ENCODE data around the gene ZBED4. TPM values are rescaled to one million over a fixed set of nuclear protein-coding genes. Genes with fewer than 3 reads are reported as not detected.

Gene ZBED4
- total RNA-seq, 1 donor from 2014 or later, result 43.8 TPM

DNA sequence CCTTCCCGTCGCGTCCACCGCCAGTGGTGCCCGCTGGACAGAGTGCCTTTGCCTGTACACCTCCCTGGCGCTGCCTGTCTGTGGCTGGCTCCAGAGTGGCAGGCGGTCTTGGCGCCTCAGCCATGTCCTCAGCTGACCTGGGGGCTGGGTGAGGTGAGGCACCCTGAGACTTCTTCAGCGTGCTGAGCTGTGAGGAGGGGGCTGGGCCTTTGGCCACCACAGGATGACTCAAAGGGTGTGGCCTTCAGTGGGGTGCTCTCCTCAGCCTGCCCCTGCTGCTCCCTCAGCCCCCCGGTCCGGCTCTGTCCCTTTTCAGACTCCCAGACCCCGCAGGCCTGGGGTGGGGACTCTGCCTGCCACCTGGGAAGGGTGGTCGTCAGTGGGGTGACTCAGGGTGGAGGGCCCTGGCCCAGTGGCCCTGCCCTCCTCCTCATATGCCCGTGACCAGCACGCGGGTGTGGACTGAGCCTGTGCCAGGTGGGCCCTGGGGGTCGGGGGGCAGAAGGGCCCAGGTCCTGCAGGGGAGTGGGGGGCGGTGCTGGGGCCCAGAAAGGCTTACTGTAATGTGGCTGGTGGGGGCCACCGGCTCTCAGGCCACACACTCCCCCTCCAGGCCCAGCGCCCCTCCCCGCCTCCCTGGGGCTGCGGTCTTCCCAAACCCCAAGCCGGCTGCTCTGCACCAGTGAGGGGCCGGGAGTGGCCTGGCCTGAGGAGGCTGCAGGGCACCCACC is 80.7 kb downstream of the ZBED4 start:
- H3K4me3 Mint-ChIP-seq, result no peak overlapping the region
- H3K27ac Mint-ChIP-seq (ENCODE audit: unreplicated experiment), result no peak overlapping the region
- TF ChIP-seq, protein P1, sequence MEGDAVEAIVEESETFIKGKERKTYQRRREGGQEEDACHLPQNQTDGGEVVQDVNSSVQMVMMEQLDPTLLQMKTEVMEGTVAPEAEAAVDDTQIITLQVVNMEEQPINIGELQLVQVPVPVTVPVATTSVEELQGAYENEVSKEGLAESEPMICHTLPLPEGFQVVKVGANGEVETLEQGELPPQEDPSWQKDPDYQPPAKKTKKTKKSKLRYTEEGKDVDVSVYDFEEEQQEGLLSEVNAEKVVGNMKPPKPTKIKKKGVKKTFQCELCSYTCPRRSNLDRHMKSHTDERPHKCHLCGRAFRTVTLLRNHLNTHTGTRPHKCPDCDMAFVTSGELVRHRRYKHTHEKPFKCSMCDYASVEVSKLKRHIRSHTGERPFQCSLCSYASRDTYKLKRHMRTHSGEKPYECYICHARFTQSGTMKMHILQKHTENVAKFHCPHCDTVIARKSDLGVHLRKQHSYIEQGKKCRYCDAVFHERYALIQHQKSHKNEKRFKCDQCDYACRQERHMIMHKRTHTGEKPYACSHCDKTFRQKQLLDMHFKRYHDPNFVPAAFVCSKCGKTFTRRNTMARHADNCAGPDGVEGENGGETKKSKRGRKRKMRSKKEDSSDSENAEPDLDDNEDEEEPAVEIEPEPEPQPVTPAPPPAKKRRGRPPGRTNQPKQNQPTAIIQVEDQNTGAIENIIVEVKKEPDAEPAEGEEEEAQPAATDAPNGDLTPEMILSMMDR (conservative IDR thresholded peaks at IDR 0.05), result no peak
- H3K36me3 Mint-ChIP-seq (ENCODE audit: low read depth), result no peaks in the 10 kb centered on the region
- H3K9me3 Mint-ChIP-seq, result no peaks in the 10 kb centered on the region
- no peak for DNase-seq (ENCODE audit: low read depth, low spot score)
- peaks cover 4% of the 10 kb centered on the region for H3K27me3 Mint-ChIP-seq (ENCODE audit: low read depth)
- H3K4me1 Mint-ChIP-seq, result peaks cover 27% of the 10 kb centered on the region

DNA sequence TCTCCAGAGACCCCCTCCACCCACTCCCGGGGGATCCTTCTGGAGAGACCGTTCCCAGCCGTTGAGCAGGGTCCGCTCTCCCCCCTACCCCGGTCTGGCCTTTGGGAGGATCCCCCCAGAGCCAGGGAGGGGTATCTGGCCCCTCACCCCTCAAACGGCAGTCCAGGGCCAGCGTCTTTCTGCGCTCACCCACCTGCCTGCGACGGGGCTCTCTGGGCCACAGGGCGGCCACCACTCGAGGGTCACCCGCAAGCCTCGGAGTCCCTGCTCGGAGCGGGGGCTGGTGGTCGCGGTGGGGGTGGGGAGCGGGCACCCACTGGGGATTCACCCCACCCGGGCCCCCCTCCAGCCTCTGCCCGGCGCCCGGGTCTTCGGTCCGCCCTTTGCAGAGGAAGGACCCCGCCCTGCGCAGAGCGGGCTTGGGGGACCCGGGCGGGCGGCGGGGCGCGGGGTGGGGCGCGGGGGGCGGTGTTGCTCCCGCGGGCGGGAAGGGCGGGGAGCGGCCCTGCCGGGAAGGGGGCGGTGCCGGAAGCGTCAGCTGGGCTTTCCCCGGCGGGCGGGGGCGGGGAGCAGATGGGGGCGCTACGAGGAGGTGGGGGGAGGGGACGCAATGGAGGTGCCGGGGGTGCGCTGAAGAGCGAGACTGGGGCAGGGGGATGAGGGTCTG is 81.4 kb downstream of the ZBED4 start:
- no peak for DNase-seq (ENCODE audit: low read depth, low spot score)
- peaks cover 4% of the 10 kb centered on the region for H3K27me3 Mint-ChIP-seq (ENCODE audit: low read depth)
- H3K9me3 Mint-ChIP-seq, result no peaks in the 10 kb centered on the region
- TF ChIP-seq, protein P1 (conservative IDR thresholded peaks at IDR 0.05), result no peak
- peaks cover 30% of the 10 kb centered on the region for H3K4me1 Mint-ChIP-seq
- H3K27ac Mint-ChIP-seq (ENCODE audit: unreplicated experiment), result no peak overlapping the region
- no peaks in the 10 kb centered on the region for H3K36me3 Mint-ChIP-seq (ENCODE audit: low read depth)
- H3K4me3 Mint-ChIP-seq, result no peak overlapping the region

DNA sequence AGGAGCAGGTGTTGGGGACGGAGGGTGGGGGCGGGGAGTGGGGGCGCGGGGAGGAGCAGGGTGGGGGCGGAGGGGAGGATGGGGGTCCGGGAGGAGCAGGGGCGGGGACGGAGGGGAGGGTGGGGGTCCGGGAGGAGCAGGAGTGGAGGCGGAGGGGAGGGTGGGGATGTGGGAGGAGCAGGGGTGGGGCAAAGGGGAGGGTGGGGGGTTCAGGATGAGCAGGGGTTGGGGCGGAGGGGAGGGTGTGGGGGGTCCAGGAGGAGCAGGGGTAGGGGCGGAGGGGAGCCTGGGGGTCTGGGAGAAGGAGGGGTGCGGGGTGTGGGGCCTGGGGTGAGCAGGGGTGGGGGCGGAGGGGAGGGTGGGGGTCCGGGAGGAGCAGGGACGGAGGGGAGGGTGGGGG is 81.9 kb downstream of the ZBED4 start:
- Mint-ChIP-seq H3K9me3 (no peaks in the 10 kb centered on the region), H3K4me1 (peaks cover 30% of the 10 kb centered on the region), H3K36me3 (ENCODE audit: low read depth) (no peaks in the 10 kb centered on the region), H3K4me3 (no peak overlapping the region), H3K27ac (ENCODE audit: unreplicated experiment) (no peak overlapping the region), H3K27me3 (ENCODE audit: low read depth) (peaks cover 4% of the 10 kb centered on the region)
- TF ChIP-seq, protein P1 (conservative IDR thresholded peaks at IDR 0.05), result no peak
- no peak for DNase-seq (ENCODE audit: low read depth, low spot score)

DNA sequence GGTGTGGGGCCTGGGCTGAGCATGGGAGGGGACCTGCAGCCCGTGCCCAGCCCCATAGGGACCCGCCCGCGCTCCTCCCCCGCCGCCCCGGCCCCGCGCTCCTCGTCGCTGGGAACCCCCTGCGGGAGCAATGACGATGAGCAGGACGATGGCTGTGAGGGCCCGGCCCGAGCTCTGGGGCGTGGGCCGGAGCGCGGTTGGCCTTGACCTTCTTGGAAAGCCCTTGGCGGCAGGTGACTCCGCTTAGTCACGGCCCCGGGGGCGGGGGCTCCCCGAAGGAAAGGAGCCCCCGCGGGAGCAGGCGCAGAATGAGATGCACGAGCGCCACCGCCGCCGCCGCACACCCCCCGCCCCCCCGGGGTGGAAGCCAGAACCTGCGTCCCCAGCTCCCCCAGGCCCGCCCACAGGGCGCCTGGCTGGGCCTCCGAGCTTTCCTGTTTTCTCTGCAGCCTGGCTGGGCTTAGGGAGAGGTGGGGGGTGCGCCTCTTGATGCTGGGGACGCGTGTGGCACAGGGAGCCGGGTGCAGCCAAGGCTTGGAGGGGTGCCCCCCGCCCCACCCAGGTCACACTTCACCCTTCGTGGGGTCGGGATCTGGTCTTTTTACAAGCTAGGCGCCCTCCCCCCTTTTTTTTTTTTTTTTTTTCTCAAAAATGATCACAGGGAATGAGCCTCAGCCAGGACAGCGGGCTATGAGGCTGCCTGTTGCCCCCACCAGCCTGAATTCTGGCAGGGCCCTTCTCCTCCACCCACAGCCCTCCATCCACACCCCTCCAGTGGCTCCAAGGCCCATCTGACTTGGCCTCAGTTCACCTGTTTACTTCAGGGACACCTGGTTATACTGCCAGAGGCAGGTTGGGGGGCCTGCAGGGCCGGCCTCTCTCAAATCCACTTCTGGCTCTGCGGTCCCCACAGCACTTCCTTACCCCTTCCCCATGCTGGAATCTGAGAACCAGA is 82.7 kb downstream of the ZBED4 start:
- no peak overlapping the region for H3K27ac Mint-ChIP-seq (ENCODE audit: unreplicated experiment)
- no peaks in the 10 kb centered on the region for H3K9me3 Mint-ChIP-seq
- DNase-seq (ENCODE audit: low read depth, low spot score), result no peak
- H3K36me3 Mint-ChIP-seq (ENCODE audit: low read depth), result no peaks in the 10 kb centered on the region
- TF ChIP-seq, protein P1 (conservative IDR thresholded peaks at IDR 0.05), result no peak
- H3K27me3 Mint-ChIP-seq (ENCODE audit: low read depth), result no peaks in the 10 kb centered on the region
- peak overlapping the region; percentile 41 for H3K4me3 Mint-ChIP-seq
- peaks cover 25% of the 10 kb centered on the region for H3K4me1 Mint-ChIP-seq

DNA sequence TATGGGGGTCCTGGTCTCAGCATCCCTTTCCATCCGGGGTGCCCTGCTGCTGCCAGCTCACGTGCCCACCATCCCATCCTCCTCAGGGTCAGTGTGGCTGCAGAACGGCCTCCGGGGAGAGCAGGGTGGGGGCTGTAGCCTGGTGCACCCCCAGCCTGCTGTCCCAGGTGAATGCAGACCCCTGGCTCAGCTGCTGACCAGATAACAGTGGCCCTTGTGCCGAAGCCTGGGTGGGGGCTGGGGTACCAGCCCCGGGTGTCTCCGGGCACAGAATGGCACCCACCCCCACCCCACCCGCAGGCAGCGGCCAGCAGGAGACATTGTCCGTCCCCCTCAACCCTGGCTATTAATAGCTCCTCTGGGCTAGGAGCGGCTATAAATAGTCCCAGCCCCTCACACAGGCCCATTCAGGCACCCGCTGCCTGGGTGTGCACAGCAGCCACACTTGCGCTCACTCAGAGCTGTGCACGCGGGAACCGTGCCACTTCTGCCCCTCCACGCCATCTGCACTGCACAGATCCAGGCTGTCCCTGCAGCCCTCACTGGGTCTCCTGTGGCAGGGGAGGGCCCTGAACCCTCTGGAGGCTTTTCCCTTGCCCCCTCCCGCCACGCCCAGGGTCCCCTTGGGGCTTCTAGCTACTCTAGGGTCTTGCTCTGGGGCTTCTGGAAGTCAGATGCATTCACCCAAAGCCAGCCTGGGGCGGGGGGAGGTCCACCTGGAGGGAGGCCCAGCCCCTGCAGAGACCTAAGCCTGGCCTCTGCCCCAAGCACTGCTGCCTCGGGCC is 83.5 kb downstream of the ZBED4 start:
- peaks cover 25% of the 10 kb centered on the region for H3K4me1 Mint-ChIP-seq
- H3K27ac Mint-ChIP-seq (ENCODE audit: unreplicated experiment), result peak overlapping the region; percentile 57
- no peaks in the 10 kb centered on the region for H3K9me3 Mint-ChIP-seq
- DNase-seq (ENCODE audit: low read depth, low spot score), result no peak
- H3K4me3 Mint-ChIP-seq, result peak overlapping the region; percentile 69
- TF ChIP-seq, protein P1 (conservative IDR thresholded peaks at IDR 0.05), result no peak
- H3K36me3 Mint-ChIP-seq (ENCODE audit: low read depth), result no peaks in the 10 kb centered on the region
- no peaks in the 10 kb centered on the region for H3K27me3 Mint-ChIP-seq (ENCODE audit: low read depth)

Measured in neural crest cell (in vitro differentiated cells).